ENCODE data around the gene ACP1.

ACP1 gene

DNA sequence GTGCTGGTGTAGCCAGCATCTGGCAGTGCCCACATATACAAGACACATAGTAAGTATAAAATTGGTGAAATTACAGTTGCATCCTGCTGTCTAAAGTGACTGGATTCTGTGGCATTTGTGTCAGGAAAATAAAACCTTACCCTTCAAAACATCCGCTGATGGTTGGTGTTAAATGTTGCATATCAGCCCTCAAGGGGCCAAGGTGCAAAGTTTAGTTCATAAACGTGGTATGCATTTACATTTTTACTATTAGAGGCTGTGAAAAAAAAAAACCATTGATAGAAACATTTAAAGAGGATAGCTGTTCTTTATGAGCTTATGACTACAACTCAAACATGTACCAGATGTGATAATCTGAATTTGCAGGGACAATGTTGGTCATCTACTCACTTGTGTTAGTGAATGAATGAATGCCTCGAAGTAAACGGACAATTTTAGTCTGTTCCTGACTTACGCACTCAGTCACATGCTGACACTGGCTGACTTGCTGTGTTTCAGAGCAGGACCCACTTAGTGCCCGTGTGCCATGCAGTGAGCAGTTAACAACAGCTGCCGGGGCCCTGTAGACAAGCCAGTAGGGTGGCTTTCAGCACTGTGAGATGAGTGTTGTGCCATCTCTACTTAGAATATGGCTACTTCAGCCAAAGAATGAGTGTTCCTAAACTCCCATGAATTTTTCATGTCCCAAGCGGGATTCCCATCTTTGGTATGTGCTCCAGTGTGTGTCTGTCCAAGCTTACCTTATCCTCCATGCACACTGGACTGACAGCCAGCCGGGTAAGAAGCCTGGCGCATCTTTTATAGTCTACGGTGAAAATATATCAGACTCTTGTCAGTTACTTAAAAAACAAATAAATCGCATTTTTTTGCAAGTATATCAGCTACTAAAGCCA is 17.9 kb downstream of the ACP1 start:
- no peaks in the 10 kb centered on the region for H3K79me1 ChIP-seq (ENCODE audit: low read depth, low read length)
- WGBS, 2 donors (ENCODE audit: extremely low coverage in 2 of 2, insufficient read length in 2 of 2, insufficient replicate concordance in 1 of 2) = no CpG with 5 or more reads among the region's 12 CpGs
- DNase-seq (ENCODE audit: low spot score) = no peak

GRCh38 chr2:283996-284794 is 19.4 kb downstream of the ACP1 start:
- Histone ChIP-seq H3K79me1 (ENCODE audit: low read depth, low read length) (peaks cover 1% of the 10 kb centered on the region), H4K8ac (ENCODE audit: low read depth, low read length) (no peak overlapping the region), H3K23ac (ENCODE audit: low read depth, low read length, poor library complexity) (no peak overlapping the region), H3K4ac (ENCODE audit: low read length) (no peak overlapping the region), H3K9me3 (replicated peaks in 1 of 2; ENCODE audit: control insufficient read depth in 2 of 2, insufficient read depth in 1 of 2, low read depth in 1 of 2, low read length in 2 of 2) (no peaks in the 10 kb centered on the region), H3K27me3 (ENCODE audit: control insufficient read depth in 3 of 3, insufficient read depth in 3 of 3, low read depth in 1 of 3, low read length in 3 of 3) (peaks cover 0 to 40% (median 10%) of the 10 kb centered on the region in 3 experiments), H3K4me1 (ENCODE audit: control insufficient read depth in 2 of 2, insufficient read depth in 1 of 2, low read depth in 1 of 2, low read length in 2 of 2) (peaks cover 10 to 35% of the 10 kb centered on the region in 2 donors), H3K36me3 (replicated peaks in 1 of 2; ENCODE audit: control insufficient read depth in 2 of 2, insufficient read depth in 2 of 2, low read length in 2 of 2) (peaks cover 10 to 70% of the 10 kb centered on the region in 2 donors), H2BK120ac (ENCODE audit: low read depth, low read length) (no peak overlapping the region), H2BK15ac (ENCODE audit: low read length) (no peak overlapping the region), H3K4me3 (ENCODE audit: low read length in 2 of 2) (no peak overlapping the region), H3K14ac (ENCODE audit: low read length) (no peak overlapping the region), H3K27ac (replicated peaks; ENCODE audit: low read length) (no peak overlapping the region), H2AFZ (ENCODE audit: low read length) (no peak overlapping the region), H2AK5ac (ENCODE audit: low read depth, low read length) (no peak overlapping the region), H2BK12ac (ENCODE audit: low read length) (no peak overlapping the region), H2BK5ac (ENCODE audit: low read length) (no peak overlapping the region), H3K4me2 (ENCODE audit: insufficient read depth, low read length, poor library complexity, severe bottlenecking) (no peak overlapping the region), H3K9ac (ENCODE audit: low read depth, low read length, poor library complexity) (no peak overlapping the region), H3K18ac (ENCODE audit: low read length) (no peak overlapping the region), H4K91ac (ENCODE audit: low read depth, low read length, poor library complexity) (no peak overlapping the region)
- DNase-seq (ENCODE audit: low spot score) = no peak
- no CpG with 5 or more reads among the region's 4 CpGs for WGBS, 2 donors (ENCODE audit: extremely low coverage in 2 of 2, insufficient read length in 2 of 2, insufficient replicate concordance in 1 of 2)

More for the DNA sequence above, 17.9 kb downstream of the ACP1 start:
- no peak overlapping the region for H2BK12ac ChIP-seq (ENCODE audit: low read length)
- no peak overlapping the region for H3K27ac ChIP-seq (replicated peaks; ENCODE audit: low read length)
- H3K27me3 ChIP-seq (ENCODE audit: control insufficient read depth in 3 of 3, insufficient read depth in 3 of 3, low read depth in 1 of 3, low read length in 3 of 3) = peaks cover 0 to 28% (median 0%) of the 10 kb centered on the region in 3 experiments
- no peak overlapping the region for H3K4ac ChIP-seq (ENCODE audit: low read length)
- peaks cover 10 to 35% of the 10 kb centered on the region in 2 donors for H3K4me1 ChIP-seq (ENCODE audit: control insufficient read depth in 2 of 2, insufficient read depth in 1 of 2, low read depth in 1 of 2, low read length in 2 of 2)
- no peak overlapping the region for H2AK5ac ChIP-seq (ENCODE audit: low read depth, low read length)
- peaks cover 13 to 85% of the 10 kb centered on the region in 2 donors for H3K36me3 ChIP-seq (replicated peaks in 1 of 2; ENCODE audit: control insufficient read depth in 2 of 2, insufficient read depth in 2 of 2, low read length in 2 of 2)
- H3K4me2 ChIP-seq (ENCODE audit: insufficient read depth, low read length, poor library complexity, severe bottlenecking) = no peak overlapping the region
- no peak overlapping the region for H3K4me3 ChIP-seq (ENCODE audit: low read length in 2 of 2)
- H3K14ac ChIP-seq (ENCODE audit: low read length) = no peak overlapping the region
- H4K8ac ChIP-seq (ENCODE audit: low read depth, low read length) = no peak overlapping the region
- H3K23ac ChIP-seq (ENCODE audit: low read depth, low read length, poor library complexity) = no peak overlapping the region
- H4K91ac ChIP-seq (ENCODE audit: low read depth, low read length, poor library complexity) = no peak overlapping the region
- no peak overlapping the region for H2AFZ ChIP-seq (ENCODE audit: low read length)
- no peak overlapping the region for H3K18ac ChIP-seq (ENCODE audit: low read length)
- H2BK120ac ChIP-seq (ENCODE audit: low read depth, low read length) = no peak overlapping the region
- no peak overlapping the region for H2BK15ac ChIP-seq (ENCODE audit: low read length)
- H2BK5ac ChIP-seq (ENCODE audit: low read length) = no peak overlapping the region
- peaks cover 0 to 2% of the 10 kb centered on the region in 2 donors for H3K9me3 ChIP-seq (replicated peaks in 1 of 2; ENCODE audit: control insufficient read depth in 2 of 2, insufficient read depth in 1 of 2, low read depth in 1 of 2, low read length in 2 of 2)
- no peak overlapping the region for H3K9ac ChIP-seq (ENCODE audit: low read depth, low read length, poor library complexity)

- H2BK120ac ChIP-seq (ENCODE audit: low read depth, low read length) = no peak overlapping the region
- no peak overlapping the region for H3K18ac ChIP-seq (ENCODE audit: low read length)
- H3K4me3 ChIP-seq (ENCODE audit: low read length in 2 of 2) = no peak overlapping the region
- no peak overlapping the region for H3K14ac ChIP-seq (ENCODE audit: low read length)
- WGBS, 2 donors (ENCODE audit: extremely low coverage in 2 of 2, insufficient read length in 2 of 2, insufficient replicate concordance in 1 of 2) = no CpG with 5 or more reads among the region's 13 CpGs
- no peaks in the 10 kb centered on the region for H3K9me3 ChIP-seq (replicated peaks in 1 of 2; ENCODE audit: control insufficient read depth in 2 of 2, insufficient read depth in 1 of 2, low read depth in 1 of 2, low read length in 2 of 2)
- H2BK12ac ChIP-seq (ENCODE audit: low read length) = no peak overlapping the region
- no peak overlapping the region for H2AFZ ChIP-seq (ENCODE audit: low read length)
- H4K8ac ChIP-seq (ENCODE audit: low read depth, low read length) = no peak overlapping the region
- peaks cover 14 to 35% of the 10 kb centered on the region in 2 donors for H3K4me1 ChIP-seq (ENCODE audit: control insufficient read depth in 2 of 2, insufficient read depth in 1 of 2, low read depth in 1 of 2, low read length in 2 of 2)
- peaks cover 0 to 48% (median 16%) of the 10 kb centered on the region in 3 experiments for H3K27me3 ChIP-seq (ENCODE audit: control insufficient read depth in 3 of 3, insufficient read depth in 3 of 3, low read depth in 1 of 3, low read length in 3 of 3)
- no peak overlapping the region for H2BK15ac ChIP-seq (ENCODE audit: low read length)
- peaks cover 10 to 62% of the 10 kb centered on the region in 2 donors for H3K36me3 ChIP-seq (replicated peaks in 1 of 2; ENCODE audit: control insufficient read depth in 2 of 2, insufficient read depth in 2 of 2, low read length in 2 of 2)
- no peak overlapping the region for H2BK5ac ChIP-seq (ENCODE audit: low read length)
- no peak overlapping the region for H4K91ac ChIP-seq (ENCODE audit: low read depth, low read length, poor library complexity)
- no peak overlapping the region for H3K23ac ChIP-seq (ENCODE audit: low read depth, low read length, poor library complexity)
- H3K27ac ChIP-seq (replicated peaks; ENCODE audit: low read length) = no peak overlapping the region
- no peak overlapping the region for H3K4ac ChIP-seq (ENCODE audit: low read length)
- peaks cover 2% of the 10 kb centered on the region for H3K79me1 ChIP-seq (ENCODE audit: low read depth, low read length)
- no peak for DNase-seq (ENCODE audit: low spot score)
- no peak overlapping the region for H3K4me2 ChIP-seq (ENCODE audit: insufficient read depth, low read length, poor library complexity, severe bottlenecking)
- no peak overlapping the region for H2AK5ac ChIP-seq (ENCODE audit: low read depth, low read length)
- H3K9ac ChIP-seq (ENCODE audit: low read depth, low read length, poor library complexity) = no peak overlapping the region
These were observed 20.2 kb downstream of the ACP1 start for GRCh38 chr2:284896-285492.
